Mesenteric fat pad (tissue), 1 donor: ENCODE measurements around the gene ZNF644. TPM values are rescaled to one million over a fixed set of nuclear protein-coding genes. Genes with fewer than 3 reads are reported as not detected.
"Not testable (repeated sequence)": the region's sequence is repeated elsewhere in the genome, so short reads cannot be mapped to it uniquely, and the experiment has no call there.

Experiments used
- DNase-seq: peaks from one replicate; pipeline ENCODE4 v3.0.0-alpha.2; 2020; ENCODE audit warnings: low spot score
- total RNA-seq: library from RNA; stranded (reverse); fragmentation: NEBNext Ultra II Directional; extraction: Animal tissue kit (Norgen Biotek cat#: 25700); gene quantifications from one replicate; pipeline ENCODE4 v1.2.1, GENCODE V29; 2021
- donor health status: DM: yes; HTN: yes; CAD: no.

ZNF644 gene
- total RNA-seq, 1 donor from 2014 or later: 38.3 TPM

GRCh38 chr1:90928231-90928630, 93.6 kb downstream of the ZNF644 start:
- DNase-seq: not testable (repeated sequence)

- DNase-seq: not testable (repeated sequence)
These were observed 94.2 kb downstream of the ZNF644 start for GRCh38 chr1:90927674-90928073.

- DNase-seq: no peak
These were observed 94.9 kb downstream of the ZNF644 start for GRCh38 chr1:90926971-90927370.

GRCh38 chr1:90925928-90926869, 95.6 kb downstream of the ZNF644 start:
- DNase-seq: no peak

- no peak for DNase-seq
These were observed 96.9 kb downstream of the ZNF644 start for GRCh38 chr1:90924982-90925381.

GRCh38 chr1:90922996-90923395, 98.8 kb downstream of the ZNF644 start:
- no peak for DNase-seq

GRCh38 chr1:90922202-90922601, 99.6 kb downstream of the ZNF644 start:
- no peak for DNase-seq

- no peak for DNase-seq
These were observed 101.9 kb downstream of the ZNF644 start for GRCh38 chr1:90919900-90920299.

GRCh38 chr1:90919190-90919719, 102.6 kb downstream of the ZNF644 start:
- DNase-seq: no peak

GRCh38 chr1:90911353-90911752, 110.5 kb downstream of the ZNF644 start:
- DNase-seq: no peak

GRCh38 chr1:90902672-90903071, 119.2 kb downstream of the ZNF644 start:
- DNase-seq: no peak

GRCh38 chr1:90899263-90899662, 122.6 kb downstream of the ZNF644 start:
- DNase-seq: no peak

GRCh38 chr1:90893679-90894078, 128.2 kb downstream of the ZNF644 start:
- not testable (repeated sequence) for DNase-seq

GRCh38 chr1:90892884-90893283, 129.0 kb downstream of the ZNF644 start:
- not testable (repeated sequence) for DNase-seq

GRCh38 chr1:90892196-90892595, 129.6 kb downstream of the ZNF644 start:
- not testable (repeated sequence) for DNase-seq

GRCh38 chr1:90891756-90892155, 130.1 kb downstream of the ZNF644 start:
- not testable (repeated sequence) for DNase-seq

GRCh38 chr1:90882221-90882620, 139.6 kb downstream of the ZNF644 start:
- no peak for DNase-seq

- no peak for DNase-seq
These were observed 140.8 kb downstream of the ZNF644 start for GRCh38 chr1:90881034-90881433.

- DNase-seq: no peak
These were observed 142.6 kb downstream of the ZNF644 start for GRCh38 chr1:90879281-90879680.

GRCh38 chr1:90876101-90876500, 145.7 kb downstream of the ZNF644 start:
- DNase-seq: no peak
